ENCODE data around the gene FAM43A. TPM values are rescaled to one million over a fixed set of nuclear protein-coding genes. Genes with fewer than 3 reads are reported as not detected.

Gene FAM43A
- total RNA-seq, 2 experiments from 2014 or later, result 2.4 to 2.6 TPM

DNA sequence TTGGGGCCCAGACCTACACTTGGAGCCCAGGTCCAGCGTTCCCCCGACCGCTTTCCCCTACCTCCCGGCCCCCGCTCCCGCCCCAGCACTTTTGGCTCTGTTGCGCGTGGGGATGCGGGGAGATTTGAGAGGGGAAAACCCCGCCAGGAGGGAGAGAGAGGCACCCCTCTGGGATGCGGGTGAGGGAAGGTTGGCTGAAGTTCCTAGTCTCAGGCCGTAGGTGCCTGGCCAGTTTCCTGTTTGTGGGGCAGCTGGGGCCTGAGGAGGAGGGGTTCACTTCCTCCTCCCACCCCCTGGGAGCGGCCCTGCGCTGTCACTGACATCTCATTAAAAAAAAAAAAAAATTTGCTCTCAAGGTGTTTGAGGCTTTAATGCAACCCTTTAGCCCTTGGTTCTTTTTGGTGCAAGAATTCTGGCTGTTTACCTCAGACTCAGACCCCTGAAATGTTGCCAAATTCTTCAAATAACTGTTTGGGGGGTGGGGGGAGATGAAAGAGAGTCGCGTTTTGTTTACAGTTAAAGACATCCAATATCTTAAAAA lies 2.6 kb downstream of the FAM43A start:
- no peaks in the 10 kb centered on the region for H3K36me3 Mint-ChIP-seq (ENCODE audit: low read depth)
- ChIA-PET POLR2A (interaction anchor here (0.9 to 3.7 kb wide), 5 partner anchors 9 to 583 kb away, joined by 3 to 71 read pairs (median 8); partner anchors contain the start of genes LSG1 and XXYLT1), CTCF (interaction anchor here (0.6 to 4.1 kb wide), 7 partner anchors 13 to 771 kb away, joined by 3 to 32 read pairs (median 4); partner anchors contain the start of gene LSG1)
- peaks cover 40% of the 10 kb centered on the region for H3K4me1 Mint-ChIP-seq (ENCODE audit: low read depth)
- Histone ChIP-seq H3K9me3 (ENCODE audit: control insufficient read depth in 1 of 2, insufficient read depth in 1 of 2, low read length in 2 of 2) (no peaks in the 10 kb centered on the region), H3K27me3 (ENCODE audit: control insufficient read depth in 1 of 2, insufficient read depth in 2 of 2, low read length in 2 of 2) (no peaks in the 10 kb centered on the region), H3K4me3 (ENCODE audit: low read length) (peak overlapping the region; percentile 74), H3K36me3 (ENCODE audit: insufficient read depth, low read length) (no peaks in the 10 kb centered on the region), H3K27ac (ENCODE audit: low read depth in 1 of 2, low read length in 2 of 2) (peak overlapping the region; percentile 52 to 71), H3K4me1 (ENCODE audit: insufficient read depth, low read length) (peaks cover 50% of the 10 kb centered on the region)
- peak; percentile 13 for ATAC-seq (ENCODE audit: poor library complexity)
- H3K27ac Mint-ChIP-seq, result no peak overlapping the region
- H3K27me3 Mint-ChIP-seq, result peaks cover 28% of the 10 kb centered on the region
- TF ChIP-seq, protein P1, sequence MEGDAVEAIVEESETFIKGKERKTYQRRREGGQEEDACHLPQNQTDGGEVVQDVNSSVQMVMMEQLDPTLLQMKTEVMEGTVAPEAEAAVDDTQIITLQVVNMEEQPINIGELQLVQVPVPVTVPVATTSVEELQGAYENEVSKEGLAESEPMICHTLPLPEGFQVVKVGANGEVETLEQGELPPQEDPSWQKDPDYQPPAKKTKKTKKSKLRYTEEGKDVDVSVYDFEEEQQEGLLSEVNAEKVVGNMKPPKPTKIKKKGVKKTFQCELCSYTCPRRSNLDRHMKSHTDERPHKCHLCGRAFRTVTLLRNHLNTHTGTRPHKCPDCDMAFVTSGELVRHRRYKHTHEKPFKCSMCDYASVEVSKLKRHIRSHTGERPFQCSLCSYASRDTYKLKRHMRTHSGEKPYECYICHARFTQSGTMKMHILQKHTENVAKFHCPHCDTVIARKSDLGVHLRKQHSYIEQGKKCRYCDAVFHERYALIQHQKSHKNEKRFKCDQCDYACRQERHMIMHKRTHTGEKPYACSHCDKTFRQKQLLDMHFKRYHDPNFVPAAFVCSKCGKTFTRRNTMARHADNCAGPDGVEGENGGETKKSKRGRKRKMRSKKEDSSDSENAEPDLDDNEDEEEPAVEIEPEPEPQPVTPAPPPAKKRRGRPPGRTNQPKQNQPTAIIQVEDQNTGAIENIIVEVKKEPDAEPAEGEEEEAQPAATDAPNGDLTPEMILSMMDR (IDR thresholded peaks at IDR 0.05), result no peak
- peak overlapping the region; percentile 84 for H3K4me3 Mint-ChIP-seq
- intact Hi-C loops (cut with DNase I, micrococcal nuclease), result no loop called here
- peak in 7 of 14 experiments; percentile 9 to 70 (median 40) for DNase-seq
- H3K9me3 Mint-ChIP-seq, result no peaks in the 10 kb centered on the region

DNA sequence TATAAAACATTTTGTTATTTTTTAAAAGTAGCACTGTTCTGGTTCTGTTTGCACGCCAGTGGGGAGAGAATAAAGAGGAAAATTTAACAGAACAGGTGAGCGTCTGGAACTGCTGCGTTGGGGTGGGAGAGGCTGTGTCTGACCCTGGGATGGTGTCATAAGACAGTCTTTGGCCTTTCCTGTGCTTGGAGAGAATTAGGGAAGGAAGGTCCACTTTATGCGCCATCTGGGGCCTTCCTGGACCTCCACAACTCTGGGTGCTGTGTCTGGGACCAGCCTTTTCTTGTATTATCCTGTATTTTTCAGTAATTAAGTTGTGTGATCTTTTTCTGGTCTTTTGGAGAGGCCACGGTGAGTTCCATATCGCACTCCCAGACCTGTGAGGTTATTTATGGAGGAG lies 3.3 kb downstream of the FAM43A start:
- Mint-ChIP-seq H3K27ac (no peak overlapping the region), H3K9me3 (no peaks in the 10 kb centered on the region), H3K4me3 (peak overlapping the region; percentile 84), H3K27me3 (peaks cover 28% of the 10 kb centered on the region), H3K36me3 (ENCODE audit: low read depth) (no peaks in the 10 kb centered on the region), H3K4me1 (ENCODE audit: low read depth) (peaks cover 36% of the 10 kb centered on the region)
- no peaks in the 10 kb centered on the region for H3K27me3 ChIP-seq (ENCODE audit: control insufficient read depth in 1 of 2, insufficient read depth in 2 of 2, low read length in 2 of 2)
- H3K36me3 ChIP-seq (ENCODE audit: insufficient read depth, low read length), result no peaks in the 10 kb centered on the region
- no peaks in the 10 kb centered on the region for H3K9me3 ChIP-seq (ENCODE audit: control insufficient read depth in 1 of 2, insufficient read depth in 1 of 2, low read length in 2 of 2)
- TF ChIP-seq, protein P1 (IDR thresholded peaks at IDR 0.05), result no peak
- ChIA-PET CTCF (interaction anchor here (4.1 kb wide), 1 partner anchor 17 kb away, joined by 32 read pairs; the partner anchor contains the start of gene LSG1), POLR2A (interaction anchor here (0.9 to 1.0 kb wide), 2 partner anchors 8 to 80 kb away, joined by 3 to 5 read pairs; no protein-coding TSS in a partner anchor)
- no peak overlapping the region for H3K4me3 ChIP-seq (ENCODE audit: low read length)
- DNase-seq, result no peak
- ATAC-seq (ENCODE audit: poor library complexity), result no peak
- no peak overlapping the region for H3K27ac ChIP-seq (ENCODE audit: low read depth in 1 of 2, low read length in 2 of 2)
- H3K4me1 ChIP-seq (ENCODE audit: insufficient read depth, low read length), result peaks cover 50% of the 10 kb centered on the region
- intact Hi-C loops (cut with DNase I, micrococcal nuclease), result no loop called here

DNA sequence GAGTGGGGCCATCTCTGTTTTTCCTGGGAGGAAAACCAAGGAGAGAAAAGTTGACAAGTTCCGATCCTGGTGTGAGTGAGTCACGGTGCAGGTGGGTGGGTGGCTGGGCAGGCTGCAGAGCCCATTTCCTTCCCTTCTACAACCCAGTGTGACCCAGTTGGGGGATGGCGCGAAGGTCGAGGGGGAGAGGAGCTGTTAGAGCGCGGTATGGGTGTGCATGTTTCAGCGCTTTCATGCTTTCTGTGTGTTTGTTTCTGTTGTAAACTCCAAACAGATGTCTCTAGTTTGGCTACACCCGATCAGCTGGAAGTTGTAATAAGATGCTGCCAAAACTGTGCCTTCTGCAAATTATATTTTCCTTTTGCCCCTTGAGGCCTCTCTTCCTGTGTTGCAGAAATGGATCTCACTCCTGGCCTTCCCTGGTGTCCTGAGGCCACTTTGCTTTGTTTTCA lies 3.8 kb downstream of the FAM43A start:
- peak in 5 of 14 experiments; percentile 5 to 31 (median 21) for DNase-seq
- TF ChIP-seq, protein P1 (IDR thresholded peaks at IDR 0.05), result no peak
- Histone ChIP-seq H3K27ac (ENCODE audit: low read depth in 1 of 2, low read length in 2 of 2) (no peak overlapping the region), H3K4me1 (ENCODE audit: insufficient read depth, low read length) (peaks cover 49% of the 10 kb centered on the region), H3K36me3 (ENCODE audit: insufficient read depth, low read length) (no peaks in the 10 kb centered on the region), H3K4me3 (ENCODE audit: low read length) (no peak overlapping the region), H3K9me3 (ENCODE audit: control insufficient read depth in 1 of 2, insufficient read depth in 1 of 2, low read length in 2 of 2) (no peaks in the 10 kb centered on the region), H3K27me3 (ENCODE audit: control insufficient read depth in 1 of 2, insufficient read depth in 2 of 2, low read length in 2 of 2) (no peaks in the 10 kb centered on the region)
- ChIA-PET CTCF (interaction anchor here (1.6 to 4.1 kb wide), 2 partner anchors 18 to 417 kb away, joined by 3 to 32 read pairs; partner anchors contain the start of gene LSG1), POLR2A (interaction anchor here (1.0 kb wide), 1 partner anchor 79 kb away, joined by 5 read pairs; no protein-coding TSS in a partner anchor)
- H3K27ac Mint-ChIP-seq, result no peak overlapping the region
- peaks cover 36% of the 10 kb centered on the region for H3K4me1 Mint-ChIP-seq (ENCODE audit: low read depth)
- H3K36me3 Mint-ChIP-seq (ENCODE audit: low read depth), result no peaks in the 10 kb centered on the region
- ATAC-seq (ENCODE audit: poor library complexity), result no peak
- H3K27me3 Mint-ChIP-seq, result peaks cover 28% of the 10 kb centered on the region
- intact Hi-C loops (cut with DNase I, micrococcal nuclease), result no loop called here
- no peaks in the 10 kb centered on the region for H3K9me3 Mint-ChIP-seq
- peak overlapping the region; percentile 84 for H3K4me3 Mint-ChIP-seq

Data from CD4-positive, alpha-beta T cell (primary cell).